HEK293T (cell line): ENCODE measurements around the gene GPALPP1.

Source experiments
- BHLHE40 ChIP-seq: fragments of 450-650 bp; IDR thresholded peaks from 2 replicates; pipeline ENCODE4 v1.6.1; 2016; ENCODE audit warnings: mild to moderate bottlenecking, moderate library complexity, borderline replicate concordance
- FOXA1 ChIP-seq: fragments of 450-650 bp; IDR thresholded peaks from 2 replicates; pipeline ENCODE4 v1.6.1; 2016; ENCODE audit warnings: mild to moderate bottlenecking
- FOXK2 ChIP-seq: fragments of 450-650 bp; IDR thresholded peaks from 2 replicates; pipeline ENCODE4 v1.6.1; 2016; ENCODE audit warnings: mild to moderate bottlenecking
- FOXM1 ChIP-seq: fragments of 450-650 bp; IDR thresholded peaks from 2 replicates; pipeline ENCODE4 v1.6.1; 2017; ENCODE audit warnings: mild to moderate bottlenecking, borderline replicate concordance
- HDGF ChIP-seq: fragments of 450-650 bp; IDR thresholded peaks from 2 replicates; pipeline ENCODE4 v1.6.1; 2017; ENCODE audit warnings: antibody characterized with exemption, borderline replicate concordance
- SP1 ChIP-seq: fragments of 450-650 bp; IDR thresholded peaks from 2 replicates; pipeline ENCODE4 v1.6.1; 2017
- SUZ12 ChIP-seq: fragments of 450-650 bp; IDR thresholded peaks from 2 replicates; pipeline ENCODE4 v1.6.1; 2016; ENCODE audit warnings: mild to moderate bottlenecking
- TARDBP ChIP-seq: fragments of 450-650 bp; IDR thresholded peaks from 2 replicates; pipeline ENCODE4 v1.6.1; 2016
- ZNF384 ChIP-seq: fragments of 450-650 bp; IDR thresholded peaks from 2 replicates; pipeline ENCODE4 v1.6.1; 2016

- no peak for TF ChIP-seq ZNF384
- no peak for TF ChIP-seq SUZ12
- no peak for TF ChIP-seq SP1
- no peak for TF ChIP-seq FOXA1
- TF ChIP-seq FOXM1 = no peak
- TF ChIP-seq BHLHE40 = no peak
- no peak for TF ChIP-seq FOXK2
- no peak for TF ChIP-seq TARDBP
- TF ChIP-seq HDGF = no peak
Measured at GRCh38 chr13:45042539-45042938, 53.2 kb downstream of the GPALPP1 start.
